HG03571 (cell line): ENCODE data around the gene TMEM176B.
"Not testable (repeated sequence)": the region's sequence is repeated elsewhere in the genome, so short reads cannot be mapped to it uniquely, and the experiment has no call there.

Experiments used
- ATAC-seq: cut with Tn5 transposase; IDR thresholded peaks from one replicate; pipeline ENCODE4 v1.9.1; 2021; ENCODE audit not compliant: unreplicated experiment

Gene TMEM176B

DNA sequence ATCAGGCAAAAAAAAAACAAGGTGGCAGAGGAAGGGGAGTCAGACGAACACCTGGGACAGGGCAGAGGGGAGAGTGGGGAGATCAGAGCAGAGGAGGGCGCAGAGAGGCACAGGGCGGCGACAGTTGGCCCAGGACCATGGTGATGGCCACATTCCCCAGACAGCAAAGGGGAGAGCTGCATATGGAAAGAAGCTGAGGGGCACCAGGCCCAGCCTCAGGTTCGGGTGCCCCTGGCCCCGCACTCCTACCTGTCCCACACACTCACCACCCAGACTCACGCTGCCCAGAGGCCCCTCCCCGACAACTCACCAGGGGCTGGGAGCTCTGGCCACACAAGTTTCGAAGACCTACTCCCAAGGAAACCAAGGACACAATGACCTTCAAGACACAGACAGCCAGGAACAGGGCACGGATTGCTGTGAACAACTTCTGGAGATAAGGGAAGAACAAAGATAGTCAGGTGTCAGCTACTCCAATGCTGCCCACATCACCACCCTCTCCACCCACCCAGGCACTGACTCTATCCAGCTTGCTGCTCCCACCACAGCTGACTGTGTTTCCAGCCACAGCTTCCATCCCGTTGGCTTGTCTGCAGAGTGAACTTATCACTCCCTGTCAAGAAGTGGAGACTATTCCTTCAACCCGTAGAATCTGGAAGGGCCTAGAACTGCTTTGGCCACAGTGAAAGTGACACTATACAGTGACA is 8.3 kb downstream of the TMEM176B start:
- ATAC-seq: no peak

DNA sequence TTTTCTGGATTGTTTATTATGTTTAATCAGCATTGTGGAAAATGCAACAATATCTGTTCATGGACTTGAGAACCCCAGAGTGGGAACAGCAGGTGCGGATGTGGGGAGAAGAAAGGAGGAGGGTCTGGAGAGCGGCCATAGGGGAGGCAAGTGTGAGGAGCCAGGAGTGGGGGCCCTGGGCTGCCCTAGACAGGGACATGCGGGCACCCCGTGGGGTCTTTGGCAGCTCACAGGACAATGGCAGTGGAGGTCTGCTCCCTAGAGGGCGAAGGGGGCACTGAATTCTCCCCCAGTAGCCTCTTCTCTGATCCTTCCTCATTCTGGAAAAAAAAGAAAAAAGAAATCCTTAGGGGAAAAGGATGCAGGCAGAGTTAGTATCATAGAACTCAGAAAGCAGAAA is 8.9 kb downstream of the TMEM176B start:
- no peak for ATAC-seq

DNA sequence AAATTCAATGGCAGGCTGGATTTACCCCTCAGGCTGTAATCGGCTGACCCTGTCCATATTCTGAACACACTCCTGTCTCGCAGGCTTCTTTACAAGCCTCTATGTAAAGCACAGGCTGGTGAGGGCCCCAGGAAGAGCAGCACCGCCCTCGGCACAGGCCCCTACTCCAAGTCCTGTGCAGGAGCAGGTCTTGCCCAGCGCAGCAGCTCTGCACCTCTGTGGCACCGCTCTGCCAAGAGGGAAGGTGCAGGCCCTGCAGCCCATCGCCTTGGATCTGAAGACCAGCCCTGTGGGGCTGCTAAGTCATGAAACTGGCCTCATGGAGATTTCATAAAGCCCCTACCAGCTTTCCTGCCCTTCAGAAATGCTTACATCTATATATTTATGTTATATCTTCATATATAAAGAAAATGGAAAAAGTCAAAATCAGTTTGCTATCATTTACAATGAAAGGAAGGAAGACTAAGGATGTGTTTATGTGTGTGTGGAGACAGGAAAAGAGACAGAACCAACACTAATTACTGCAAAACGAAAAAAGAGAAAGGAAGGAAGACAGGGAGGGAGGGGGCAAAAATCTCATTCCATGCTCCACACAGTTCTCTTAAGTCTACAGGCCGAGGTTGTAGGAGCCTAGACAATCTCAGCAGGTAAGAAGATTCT is 9.6 kb downstream of the TMEM176B start:
- ATAC-seq: no peak

DNA sequence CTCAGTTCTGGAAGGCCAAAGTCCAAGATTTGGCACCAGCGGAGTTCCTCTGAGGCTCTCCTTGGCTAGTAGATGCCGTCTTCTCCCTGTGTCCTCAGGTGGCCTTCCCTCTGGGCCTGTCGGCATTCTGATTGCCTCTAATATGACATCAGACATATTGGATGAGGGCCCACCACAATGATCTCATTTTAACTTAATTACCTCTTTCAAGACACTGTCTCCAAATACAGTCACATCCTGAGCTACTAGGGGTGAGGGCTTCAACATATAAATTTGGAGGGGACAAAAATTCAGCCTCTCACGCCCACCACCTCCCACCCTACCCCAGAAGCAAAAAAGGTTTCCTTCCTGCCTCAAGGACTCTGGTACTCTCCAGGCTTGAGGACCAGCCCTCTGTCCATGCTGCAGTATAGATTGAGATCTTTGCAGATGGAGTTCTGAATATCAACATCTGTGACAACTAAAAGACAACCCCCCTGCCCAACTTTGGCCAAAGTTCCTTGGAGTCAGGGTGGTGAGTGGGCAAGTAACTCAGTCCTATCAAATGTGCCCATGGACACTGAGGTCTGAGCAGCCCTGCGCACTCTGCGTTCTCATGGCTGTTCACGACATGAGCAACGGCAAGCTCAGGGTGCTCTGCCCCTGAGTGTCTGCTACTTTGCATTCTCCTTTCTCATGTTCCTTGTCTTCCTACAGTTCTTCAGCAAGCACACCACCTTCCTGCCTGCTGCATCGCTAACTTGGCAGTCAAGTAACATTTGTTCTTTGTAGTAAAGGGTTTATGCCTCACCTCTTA is 11.5 kb downstream of the TMEM176B start:
- no peak for ATAC-seq

DNA sequence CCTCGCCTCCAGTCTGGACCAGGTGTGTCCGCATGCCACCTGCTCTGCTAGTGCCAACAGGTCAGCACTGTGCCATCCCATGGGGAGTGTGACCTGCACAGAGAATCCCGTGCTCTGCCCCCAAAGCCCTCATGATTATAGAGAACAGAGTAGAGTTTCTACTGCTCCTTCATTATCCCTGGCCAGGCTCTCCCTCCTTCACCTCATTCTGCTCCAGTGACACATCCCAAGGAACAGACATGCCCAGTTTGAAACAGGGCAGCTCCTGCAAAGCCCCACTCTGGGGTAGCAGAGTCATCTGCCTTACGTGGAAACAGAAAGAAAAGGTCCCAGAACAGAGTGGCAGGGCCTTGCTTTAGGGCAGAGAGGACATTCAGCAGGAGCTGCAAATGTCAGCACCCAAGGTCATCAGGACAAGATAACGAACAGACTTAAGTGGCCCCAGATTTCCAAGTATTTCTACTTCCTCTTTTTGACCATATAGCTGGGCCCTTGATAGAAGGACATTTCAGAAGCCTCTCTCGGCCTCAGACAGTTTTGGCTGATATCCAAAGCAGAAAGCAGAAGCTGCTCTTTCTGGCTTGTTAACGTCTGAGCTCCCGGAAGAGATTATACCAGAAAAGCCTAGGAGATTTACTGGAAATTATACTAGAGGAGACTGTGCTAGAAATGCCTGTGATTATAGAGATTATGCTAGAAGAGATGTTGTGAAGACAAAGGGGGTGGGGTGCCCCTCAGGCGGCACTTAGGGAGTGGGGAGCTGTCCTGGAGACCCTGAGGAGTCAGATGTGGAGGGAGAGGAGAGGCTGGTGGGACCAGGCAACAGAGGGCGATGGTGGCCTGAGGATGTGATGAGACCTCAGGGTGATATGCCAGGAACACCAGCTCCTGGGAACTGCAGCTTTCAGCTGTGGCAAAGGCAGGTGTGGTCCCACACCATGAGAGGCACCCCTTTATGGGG is 12.6 kb downstream of the TMEM176B start:
- no peak for ATAC-seq

DNA sequence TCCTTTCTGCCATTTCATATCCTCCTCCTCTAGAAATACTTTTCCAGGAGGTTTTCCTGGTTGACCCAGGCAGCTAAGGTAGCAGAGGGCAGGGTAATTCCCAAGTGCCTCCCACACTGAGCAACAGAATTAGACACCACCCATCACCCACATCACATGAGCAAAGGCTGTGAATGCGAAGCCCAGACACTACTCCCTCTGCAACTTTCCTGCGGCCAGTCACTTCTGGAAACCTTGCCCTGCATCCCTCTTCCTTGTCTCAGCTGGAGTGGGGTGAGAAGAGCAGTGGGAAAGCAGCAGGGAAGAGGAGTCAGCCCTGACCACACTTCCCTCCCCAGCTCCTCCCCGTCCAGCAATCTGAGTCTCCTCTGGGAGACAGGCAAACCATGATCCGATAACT is 15.2 kb downstream of the TMEM176B start:
- ATAC-seq: no peak

DNA sequence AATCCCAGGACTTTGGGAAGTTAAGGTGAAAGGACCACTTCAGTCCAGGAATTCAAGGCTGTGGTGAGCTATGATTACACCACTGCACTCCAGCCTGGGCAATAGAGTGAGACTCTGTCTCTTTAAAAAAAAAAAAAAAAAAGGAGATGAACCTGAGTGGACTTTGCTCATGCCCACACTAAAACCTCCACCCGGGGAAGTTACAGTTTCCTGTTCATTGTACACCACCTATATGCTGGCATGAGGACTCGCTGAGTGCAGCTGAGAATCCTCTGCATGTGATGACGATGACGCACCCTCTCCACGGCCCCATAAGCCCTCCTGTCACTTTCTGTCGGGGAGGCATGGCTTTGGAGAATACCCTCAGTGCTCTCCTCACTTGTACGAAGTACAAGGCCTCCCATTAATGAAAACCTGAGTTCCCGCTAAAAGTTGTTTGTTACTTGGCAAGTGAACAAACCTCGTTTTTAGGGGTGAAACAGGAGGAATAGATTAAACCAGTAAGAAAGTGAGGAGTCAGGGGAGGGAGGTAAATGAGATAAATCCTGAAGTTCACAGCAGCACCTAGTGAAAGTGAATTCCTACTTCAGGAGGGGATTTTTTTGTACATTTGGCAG is 15.9 kb downstream of the TMEM176B start:
- ATAC-seq: no peak

DNA sequence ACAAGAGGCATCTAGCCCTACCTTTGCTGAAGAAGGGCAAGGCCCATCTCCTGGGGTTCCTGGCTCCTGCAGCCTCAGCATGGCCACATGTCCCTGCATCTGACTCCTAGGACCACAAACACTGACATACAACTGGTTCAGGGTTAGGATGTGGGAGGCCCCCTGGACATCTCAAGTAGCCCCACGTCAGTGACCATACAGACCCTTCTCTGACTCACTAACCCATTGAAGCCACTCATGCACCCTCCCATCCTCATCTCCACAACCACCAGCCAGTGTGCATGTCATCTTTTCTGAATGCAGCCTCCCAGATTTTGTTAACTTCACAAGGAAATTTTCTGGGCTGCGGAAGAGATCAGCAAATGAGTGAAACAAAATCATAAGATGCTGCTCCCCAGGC is 18.2 kb downstream of the TMEM176B start:
- ATAC-seq: no peak

DNA sequence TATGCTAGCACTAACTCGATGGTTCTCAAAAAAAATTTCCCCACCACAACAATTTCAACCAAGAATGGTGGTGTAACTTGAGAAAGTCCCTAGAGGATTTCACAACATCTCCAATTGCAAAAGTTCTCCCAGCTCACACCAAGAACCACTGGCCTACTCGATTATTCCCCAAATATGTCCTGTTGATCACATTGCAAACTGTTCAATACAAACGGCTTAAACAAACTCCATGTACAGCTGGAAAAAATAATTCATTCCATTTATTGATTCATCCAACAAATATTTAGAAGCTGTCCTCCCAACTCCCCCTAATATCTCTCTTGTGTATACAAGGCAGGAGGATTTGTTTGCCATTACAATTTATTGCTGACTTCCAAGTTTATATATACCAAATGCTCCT is 19.1 kb downstream of the TMEM176B start:
- no peak for ATAC-seq

DNA sequence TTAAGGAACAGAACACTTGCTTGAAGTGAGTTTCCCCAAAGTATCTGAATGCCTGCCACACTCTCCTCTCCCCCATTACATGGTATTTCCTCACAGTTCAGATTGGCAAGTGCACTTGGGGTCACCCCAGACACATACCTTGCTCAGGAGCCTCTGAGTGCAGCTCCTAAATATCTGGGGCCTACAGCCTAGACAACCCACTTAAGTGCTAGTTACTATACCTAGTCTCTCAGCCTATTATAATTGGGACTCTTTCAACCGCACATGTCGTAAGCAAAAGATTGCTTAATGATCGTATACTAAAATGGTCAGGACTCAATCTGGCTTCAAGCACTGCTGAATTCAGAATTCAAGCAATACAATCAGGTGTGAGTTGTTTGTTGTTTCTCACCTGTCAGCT is 19.9 kb downstream of the TMEM176B start:
- ATAC-seq: no peak

DNA sequence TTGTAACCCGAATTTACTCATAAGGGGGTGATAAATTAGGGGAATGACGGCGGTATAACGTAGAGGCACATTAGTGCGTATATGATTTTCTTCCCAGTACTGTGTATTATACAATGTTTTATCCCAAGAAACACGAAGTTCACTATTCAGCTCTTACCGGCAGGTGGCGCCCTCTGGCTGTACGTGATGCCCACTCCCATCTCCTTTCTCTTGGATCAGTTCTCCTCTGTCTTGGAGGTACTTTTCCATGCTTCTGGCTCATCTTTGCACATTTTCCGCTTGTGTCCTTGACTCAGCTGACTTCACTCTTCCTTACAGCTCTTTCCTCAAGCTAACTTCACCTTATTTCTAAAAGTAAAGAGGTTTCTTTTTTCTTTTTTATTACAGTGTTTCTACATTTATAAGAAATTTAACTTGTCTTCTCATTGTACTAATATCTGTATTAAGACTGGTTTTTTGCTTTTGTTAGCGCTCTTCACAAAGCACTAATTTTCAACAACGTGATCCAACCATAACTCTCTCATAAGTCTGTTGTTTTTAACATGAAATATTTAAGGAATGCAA is 21.3 kb downstream of the TMEM176B start:
- ATAC-seq: no peak

DNA sequence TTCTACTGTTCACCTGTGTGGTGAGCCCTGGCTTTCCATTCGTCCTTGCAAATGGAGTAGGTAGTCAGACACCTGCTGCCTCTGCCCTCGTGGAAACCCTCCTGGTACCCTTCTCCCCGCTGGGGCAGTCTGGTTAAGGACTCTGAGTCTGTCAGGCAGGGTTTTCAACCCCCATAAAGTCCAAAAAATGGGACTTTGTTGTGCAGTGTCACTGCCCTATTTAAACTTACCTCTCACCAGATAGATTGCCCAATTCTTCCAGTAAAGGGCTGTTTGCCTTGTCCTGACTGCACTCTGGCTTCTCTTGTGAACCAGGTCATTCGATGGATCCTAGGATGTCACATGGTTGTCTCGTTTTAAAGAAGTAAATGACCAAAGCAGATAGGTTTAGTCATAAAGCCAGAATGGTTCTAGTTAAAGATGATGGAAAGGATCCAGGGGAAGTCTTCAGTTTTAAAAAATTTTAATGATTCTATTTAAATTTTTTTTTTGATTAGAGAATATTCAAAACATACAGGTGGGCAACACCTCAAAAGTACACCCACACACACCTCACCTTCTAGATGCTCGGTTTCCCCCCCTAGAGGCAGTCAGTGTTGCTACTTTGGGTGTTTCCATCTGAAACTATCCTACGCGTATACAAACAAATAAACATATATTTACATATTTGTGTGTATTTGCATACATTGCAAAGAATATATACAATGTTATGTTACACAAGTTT is 22.0 kb downstream of the TMEM176B start:
- ATAC-seq: no peak

DNA sequence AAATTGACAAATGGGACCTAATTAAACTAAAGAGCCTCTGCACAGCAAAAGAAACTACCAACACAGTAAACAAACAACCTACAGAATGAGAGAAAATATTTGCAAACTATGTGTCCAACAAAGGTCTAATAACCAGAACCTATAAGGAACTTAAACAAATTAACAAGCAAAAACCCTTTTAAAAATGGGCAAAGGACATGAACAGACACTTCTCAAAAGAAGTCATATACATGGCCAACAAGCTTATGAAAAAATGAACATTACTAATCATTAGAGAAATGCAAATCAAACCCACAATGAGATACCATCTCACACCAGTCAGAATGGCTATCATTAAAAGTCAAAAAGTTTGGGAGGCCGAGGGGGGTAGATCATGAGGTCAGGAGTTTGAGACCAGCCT is 26.0 kb downstream of the TMEM176B start:
- not testable (repeated sequence) for ATAC-seq

DNA sequence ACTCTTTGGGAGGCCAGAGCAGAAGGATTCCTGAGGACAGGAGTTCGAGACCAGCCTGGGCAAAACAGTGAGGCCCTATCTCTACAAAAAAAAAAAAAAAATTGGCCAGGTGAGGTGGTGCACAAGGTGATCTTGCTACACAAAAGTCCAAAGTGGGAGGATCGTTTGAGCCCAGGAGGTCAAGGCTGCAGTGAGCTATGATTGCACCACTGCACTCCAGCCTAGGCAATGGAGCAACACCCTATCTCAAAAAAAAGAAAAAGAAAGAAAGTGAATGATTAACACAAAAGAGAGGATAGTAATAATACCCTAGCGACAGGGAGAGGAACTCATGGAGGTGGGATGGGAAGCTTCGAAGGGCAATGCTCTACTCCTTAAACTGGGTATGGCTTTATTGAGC is 30.4 kb downstream of the TMEM176B start:
- no peak for ATAC-seq

DNA sequence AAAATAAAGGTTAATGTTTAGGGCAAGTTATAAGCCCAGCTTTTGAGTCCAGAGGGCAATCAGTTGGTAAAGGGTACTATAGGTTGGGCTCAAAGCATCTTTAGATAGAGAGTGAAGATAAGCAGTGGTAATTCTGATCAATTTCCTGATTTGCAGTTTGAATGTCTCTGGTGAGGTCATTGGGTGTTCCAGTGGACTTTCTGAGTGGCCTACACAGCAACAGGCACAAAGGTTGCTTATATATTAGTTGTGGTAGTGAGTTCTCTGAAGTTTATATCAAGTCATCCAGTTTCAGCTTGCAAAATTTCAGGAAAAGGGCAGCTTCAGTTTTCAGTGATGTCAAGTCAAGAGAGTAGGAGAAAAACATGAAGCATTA is 33.8 kb downstream of the TMEM176B start:
- ATAC-seq: no peak

DNA sequence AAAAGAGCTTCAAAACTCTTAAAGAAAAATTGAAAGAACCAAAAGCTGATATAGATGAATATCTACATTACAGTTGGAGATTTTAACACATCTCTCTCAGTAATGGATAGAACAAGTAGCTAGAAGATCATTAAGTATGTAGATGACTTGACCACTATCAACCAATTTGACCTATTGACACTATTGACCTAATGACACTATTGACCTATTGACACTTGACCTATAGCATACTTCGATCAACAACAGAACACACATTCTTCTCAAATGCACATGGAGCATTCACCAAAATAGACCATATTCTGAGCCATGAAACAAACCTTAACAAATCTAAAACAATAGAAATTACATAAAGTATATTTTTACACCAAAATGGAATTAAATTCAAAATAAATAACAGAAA is 40.7 kb downstream of the TMEM176B start:
- no peak for ATAC-seq

DNA sequence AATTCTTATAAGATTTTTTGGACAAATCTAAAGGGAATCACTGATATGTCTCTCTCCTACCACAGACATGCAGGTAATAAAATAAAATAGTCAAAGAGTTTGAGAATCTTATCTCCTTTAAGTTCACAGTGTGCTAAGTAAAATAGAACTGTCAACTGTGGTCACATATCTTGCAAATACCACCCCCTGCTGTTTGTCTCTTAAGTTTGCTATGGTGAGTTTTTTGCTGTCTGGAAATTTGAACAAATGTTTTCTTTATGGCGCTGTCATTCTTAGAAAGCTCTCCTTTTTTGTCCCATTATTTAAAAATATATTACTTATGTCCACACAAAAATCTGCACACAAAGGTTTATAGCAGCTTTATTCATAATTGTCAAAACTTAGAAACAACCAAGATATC is 43.3 kb downstream of the TMEM176B start:
- ATAC-seq: no peak

DNA sequence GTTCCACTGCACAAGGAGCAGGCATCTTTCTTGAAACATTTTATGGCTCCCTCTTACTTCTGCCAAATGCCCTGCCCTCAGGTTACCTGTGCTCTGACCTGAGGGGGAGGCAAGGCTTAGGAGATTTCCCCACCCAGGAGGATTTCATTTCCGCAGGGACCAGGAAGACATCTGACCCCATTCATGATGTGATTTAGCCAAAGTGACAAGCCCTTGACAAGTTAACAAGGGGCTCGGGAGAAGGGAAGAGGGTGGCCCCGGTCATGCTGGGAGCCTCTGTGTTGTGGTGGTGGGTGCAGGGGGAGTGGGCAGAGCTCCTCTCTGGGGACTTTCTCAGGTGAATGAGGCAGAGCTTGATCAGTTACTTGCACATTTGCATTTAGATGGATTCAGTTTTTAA is 44.0 kb downstream of the TMEM176B start:
- no peak for ATAC-seq

DNA sequence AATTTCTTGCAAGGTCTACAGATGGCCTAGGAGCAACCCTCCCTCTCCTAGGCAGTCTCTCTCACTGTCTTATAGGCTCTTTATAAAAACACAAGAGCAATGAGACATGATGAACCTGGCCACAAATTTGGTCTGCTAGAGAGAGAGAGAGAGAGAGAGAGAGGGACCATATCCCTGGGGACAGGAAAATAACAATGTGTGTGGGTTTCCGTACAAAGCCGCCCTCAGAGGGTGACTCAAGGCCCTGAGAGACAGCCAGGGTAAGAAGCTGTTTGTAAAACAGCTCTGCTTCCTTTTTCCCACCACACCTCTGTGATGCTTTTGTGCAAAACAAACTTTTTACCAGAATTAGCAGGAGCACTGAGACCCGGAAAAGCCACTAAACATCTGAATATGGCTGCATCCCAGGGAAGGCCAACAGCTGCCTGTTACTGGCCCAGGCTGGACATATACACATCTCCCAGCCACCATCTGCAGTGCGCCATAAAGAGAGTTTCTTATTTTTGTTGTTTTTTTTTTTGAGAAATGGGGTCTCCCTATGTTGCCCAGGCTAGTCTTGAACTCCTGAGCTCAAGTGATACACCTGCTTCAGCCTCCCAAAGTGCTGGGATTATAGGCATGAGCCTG is 44.6 kb downstream of the TMEM176B start:
- no peak for ATAC-seq
